GM23248 (cell line): Measurements from ENCODE around the gene HAGHL. TPM values are rescaled to one million over a fixed set of nuclear protein-coding genes. Genes with fewer than 3 reads are reported as not detected.
"Not testable (repeated sequence)": the region's sequence is repeated elsewhere in the genome, so short reads cannot be mapped to it uniquely, and the experiment has no call there.

Source experiments
- DNase-seq: peaks from one replicate; pipeline ENCODE4 v3.0.0-alpha.2; 2015
- H2AFZ ChIP-seq: fragments of 200-600 bp; sonication (generic); 2 replicates; pipeline ENCODE4 v1.6.1; 2016; ENCODE audit warnings: antibody characterized with exemption
- H3F3A ChIP-seq: fragments of 200-600 bp; sonication (generic); 2 replicates; pipeline ENCODE4 v1.6.1; 2016; ENCODE audit warnings: mild to moderate bottlenecking, antibody characterized with exemption, mixed run types; ENCODE audit not compliant: insufficient read depth
- H3K27ac ChIP-seq: fragments of 200-600 bp; sonication (generic); 2 replicates; pipeline ENCODE4 v1.5.1; 2016; ENCODE audit warnings: mild to moderate bottlenecking
- H3K27me3 ChIP-seq: fragments of 200-600 bp; sonication (generic); replicated peaks from 2 replicates; pipeline ENCODE4 v1.6.1; 2016; ENCODE audit warnings: mild to moderate bottlenecking; ENCODE audit not compliant: insufficient read depth
- H3K36me3 ChIP-seq: fragments of 200-600 bp; sonication (generic); 2 replicates; pipeline ENCODE4 v1.6.1; 2016; ENCODE audit warnings: low read depth, mild to moderate bottlenecking
- H3K4me1 ChIP-seq: fragments of 200-600 bp; sonication (generic); 2 replicates; pipeline ENCODE4 v1.6.1; 2016; ENCODE audit warnings: mild to moderate bottlenecking; ENCODE audit not compliant: insufficient read depth
- H3K4me2 ChIP-seq: fragments of 200-600 bp; sonication (generic); one replicate; pipeline ENCODE4 v1.6.1; 2016; ENCODE audit warnings: mild to moderate bottlenecking; ENCODE audit not compliant: unreplicated experiment
- H3K4me3 ChIP-seq: fragments of 200-600 bp; sonication (generic); 2 replicates; pipeline ENCODE4 v1.5.1; 2016; ENCODE audit warnings: mild to moderate bottlenecking
- H3K79me2 ChIP-seq: fragments of 200-600 bp; sonication (generic); 2 replicates; pipeline ENCODE4 v1.6.1; 2016; ENCODE audit warnings: mild to moderate bottlenecking; ENCODE audit not compliant: insufficient read depth
- H3K9ac ChIP-seq: fragments of 200-600 bp; sonication (generic); 2 replicates; pipeline ENCODE4 v1.6.1; 2016; ENCODE audit warnings: mild to moderate bottlenecking
- H3K9me2 ChIP-seq: fragments of 200-600 bp; sonication (generic); 2 replicates; pipeline ENCODE4 v1.6.1; 2016; ENCODE audit warnings: mixed run types, mild to moderate bottlenecking, moderate library complexity; ENCODE audit not compliant: insufficient read depth
- H3K9me3 ChIP-seq: fragments of 200-600 bp; sonication (generic); one replicate; pipeline ENCODE4 v1.6.1; 2017; ENCODE audit warnings: low read depth
- H4K20me1 ChIP-seq: fragments of 200-600 bp; sonication (generic); 2 replicates; pipeline ENCODE4 v1.6.0; 2016; ENCODE audit not compliant: insufficient read depth
- EZH2 ChIP-seq: fragments of 200-600 bp; sonication (generic); IDR thresholded peaks from 2 replicates; pipeline ENCODE4 v1.6.1; 2018; ENCODE audit warnings: antibody characterized with exemption, mild to moderate bottlenecking; ENCODE audit not compliant: insufficient read depth, poor library complexity, severe bottlenecking
- EZH2phosphoT487 ChIP-seq: fragments of 200-600 bp; sonication (generic); IDR thresholded peaks from 2 replicates; pipeline ENCODE4 v1.6.1; 2018; ENCODE audit warnings: antibody characterized with exemption, moderate library complexity, mild to moderate bottlenecking, low read depth; ENCODE audit not compliant: insufficient read depth
- WGBS, 2 experiments: methylation state at CpG; one replicate each; pipeline ENCODE4 v1.1.6; 2015 to 2017; ENCODE audit warnings: low lambda C conversion rate in 2 of 2, low coverage in 1 of 2; ENCODE audit errors: missing lambda C conversion rate in 2 of 2; 5-methylcytosine and 5-hydroxymethylcytosine counted together
- in situ Hi-C: fragments of 300-500 bp; cut with MboI; formaldehyde crosslinking; loops from 2 replicates; pipeline ENCODE4 v1.15.0; 2020
- polyA plus RNA-seq: library from polyadenylated mRNA; unstranded; fragments of >200 nt; fragmentation: Nextera tagmentation; extraction: Ambion mirVana; gene quantifications from 2 replicates; pipeline ENCODE4 v1.2.1, GENCODE V29; 2016
- total RNA-seq: library from RNA; depleted of rRNA; stranded (reverse); fragments of >200 nt; shearing (Covaris generic); gene quantifications from 2 replicates; pipeline ENCODE4 v1.2.3, GENCODE V29; 2014

The HAGHL gene
- total and polyA plus RNA-seq, 2 experiments from 2014 or later: 7.8 to 64.8 TPM

GRCh38 chr16:687499-687898 is 39.4 kb upstream of the HAGHL start:
- no peaks in the 10 kb centered on the region for H3K27me3 ChIP-seq
- no peak overlapping the region for H3K4me2 ChIP-seq
- in situ Hi-C loops: no loop called here
- 0 out of 2 replicates have a peak, but pooled peaks cover 2% of the 10 kb centered on the region for H3K36me3 ChIP-seq
- no peaks in the 10 kb centered on the region for H4K20me1 ChIP-seq
- H3K9me3 ChIP-seq: no peaks in the 10 kb centered on the region
- H3K9me2 ChIP-seq: no peaks in the 10 kb centered on the region
- H3K4me3 ChIP-seq: no peak overlapping the region
- 0 out of 2 replicates have a peak, but pooled peaks cover 2% of the 10 kb centered on the region for H3F3A ChIP-seq
- H3K79me2 ChIP-seq: peaks cover 41% of the 10 kb centered on the region
- H3K9ac ChIP-seq: no peak overlapping the region
- no peak overlapping the region for H2AFZ ChIP-seq
- 92 to 95% methylated on average over 19 of the region's 19 CpGs for WGBS, 2 experiments
- peaks cover 13% of the 10 kb centered on the region; the same call in 1 of the 2 replicates for H3K4me1 ChIP-seq
- H3K27ac ChIP-seq: no peak overlapping the region
- TF ChIP-seq EZH2: no peak
- no peak for TF ChIP-seq EZH2phosphoT487
- DNase-seq: no peak

GRCh38 chr16:689175-689897 is 37.6 kb upstream of the HAGHL start:
- Histone ChIP-seq H3F3A (no peaks in the 10 kb centered on the region), H3K4me3 (peak overlapping the region; percentile 93), H3K36me3 (no peaks in the 10 kb centered on the region), H3K4me2 (peak overlapping the region; percentile 91), H3K4me1 (peaks cover 8% of the 10 kb centered on the region; the same call in 1 of the 2 replicates), H3K27ac (peak overlapping the region; percentile 28; the same call in 1 of the 2 replicates), H3K79me2 (peaks cover 28% of the 10 kb centered on the region), H2AFZ (peak overlapping the region; percentile 97), H4K20me1 (no peaks in the 10 kb centered on the region), H3K9me3 (no peaks in the 10 kb centered on the region), H3K9me2 (no peaks in the 10 kb centered on the region), H3K27me3 (peaks cover 3% of the 10 kb centered on the region; the same call in 1 of the 2 replicates), H3K9ac (peak overlapping the region; percentile 93)
- DNase-seq: no peak
- TF ChIP-seq EZH2phosphoT487 (no peak), EZH2 (no peak)
- WGBS, 2 experiments: 82 to 85% methylated on average over 26 of the region's 26 CpGs
- in situ Hi-C loops: no loop called here

- H3K27ac ChIP-seq, H3K9me3 ChIP-seq, H3F3A ChIP-seq, H3K4me1 ChIP-seq, H3K4me3 ChIP-seq, H4K20me1 ChIP-seq, H3K4me2 ChIP-seq, DNase-seq, in situ Hi-C loops, H3K9ac ChIP-seq, H3K9me2 ChIP-seq, H2AFZ ChIP-seq, H3K36me3 ChIP-seq: not testable (repeated sequence)
- H3K79me2 ChIP-seq: peaks cover 20% of the 10 kb centered on the region
- peaks cover 18% of the 10 kb centered on the region for H3K27me3 ChIP-seq
- WGBS, 2 experiments: 71 to 74% methylated on average over 16 of the region's 16 CpGs
These were observed 35.7 kb upstream of the HAGHL start for GRCh38 chr16:691242-691641.

GRCh38 chr16:692356-693108 is 34.4 kb upstream of the HAGHL start:
- TF ChIP-seq EZH2phosphoT487 (no peak), EZH2 (no peak)
- DNase-seq: no peak
- peaks cover 8% of the 10 kb centered on the region; the same call in 1 of the 2 replicates for H3K4me1 ChIP-seq
- H3K9ac ChIP-seq: no peak overlapping the region
- WGBS, 2 experiments: 63 to 68% methylated on average over 10 of the region's 10 CpGs
- H3K79me2 ChIP-seq: peaks cover 16% of the 10 kb centered on the region
- H3K27me3 ChIP-seq: peaks cover 19% of the 10 kb centered on the region
- no peaks in the 10 kb centered on the region for H3K9me3 ChIP-seq
- H3K27ac ChIP-seq: no peak overlapping the region
- H3F3A ChIP-seq: no peaks in the 10 kb centered on the region
- H3K36me3 ChIP-seq: no peaks in the 10 kb centered on the region
- no peak overlapping the region for H3K4me2 ChIP-seq
- in situ Hi-C loops: no loop called here
- no peak overlapping the region for H3K4me3 ChIP-seq
- no peaks in the 10 kb centered on the region for H3K9me2 ChIP-seq
- no peaks in the 10 kb centered on the region for H4K20me1 ChIP-seq
- H2AFZ ChIP-seq: no peak overlapping the region
